LNCAP (cell line): ENCODE results near the gene GRM1.

Experiments
- TF ChIP-seq, protein P1 (sequence below): fragments of 450-650 bp; IDR thresholded peaks from 2 replicates; pipeline ENCODE4 v1.5.1; 2017; ENCODE audit warnings: mild to moderate bottlenecking

GRM1 gene

DNA sequence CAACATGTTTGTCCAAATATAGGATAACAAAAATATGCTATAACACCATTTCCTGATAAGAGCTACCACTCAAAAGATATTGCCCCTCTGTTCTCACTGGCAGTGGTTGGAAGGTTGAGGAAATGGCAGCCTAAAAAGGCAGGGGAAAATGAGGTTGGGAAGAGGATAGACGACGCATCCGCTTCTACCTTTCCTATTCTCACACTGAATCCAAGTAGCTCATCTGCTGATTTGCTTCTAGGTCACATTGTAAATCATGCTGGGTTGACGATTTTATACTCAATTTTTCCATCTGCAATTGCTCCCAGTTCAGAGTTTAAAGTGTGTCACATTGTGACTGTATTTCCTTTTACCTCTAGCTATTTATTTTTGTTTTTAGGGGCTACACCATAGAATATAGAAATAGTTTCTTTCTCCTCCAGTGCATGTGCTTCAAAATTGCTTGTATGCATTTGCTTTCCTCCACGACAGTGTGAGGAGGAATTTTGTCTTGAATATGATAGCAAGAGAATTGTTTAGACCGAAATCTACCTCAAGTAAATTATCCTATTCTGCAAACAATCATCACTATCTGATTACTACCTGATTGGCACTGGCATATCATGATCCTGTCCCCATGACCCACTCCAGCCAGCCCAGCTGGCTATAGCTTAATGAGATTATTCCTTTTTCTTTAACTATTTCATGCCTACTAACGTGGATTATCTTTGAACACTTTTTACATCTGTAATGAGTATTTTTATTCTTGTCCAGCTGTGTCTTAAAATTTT is 335.2 kb downstream of the GRM1 start:
- TF ChIP-seq, protein P1, sequence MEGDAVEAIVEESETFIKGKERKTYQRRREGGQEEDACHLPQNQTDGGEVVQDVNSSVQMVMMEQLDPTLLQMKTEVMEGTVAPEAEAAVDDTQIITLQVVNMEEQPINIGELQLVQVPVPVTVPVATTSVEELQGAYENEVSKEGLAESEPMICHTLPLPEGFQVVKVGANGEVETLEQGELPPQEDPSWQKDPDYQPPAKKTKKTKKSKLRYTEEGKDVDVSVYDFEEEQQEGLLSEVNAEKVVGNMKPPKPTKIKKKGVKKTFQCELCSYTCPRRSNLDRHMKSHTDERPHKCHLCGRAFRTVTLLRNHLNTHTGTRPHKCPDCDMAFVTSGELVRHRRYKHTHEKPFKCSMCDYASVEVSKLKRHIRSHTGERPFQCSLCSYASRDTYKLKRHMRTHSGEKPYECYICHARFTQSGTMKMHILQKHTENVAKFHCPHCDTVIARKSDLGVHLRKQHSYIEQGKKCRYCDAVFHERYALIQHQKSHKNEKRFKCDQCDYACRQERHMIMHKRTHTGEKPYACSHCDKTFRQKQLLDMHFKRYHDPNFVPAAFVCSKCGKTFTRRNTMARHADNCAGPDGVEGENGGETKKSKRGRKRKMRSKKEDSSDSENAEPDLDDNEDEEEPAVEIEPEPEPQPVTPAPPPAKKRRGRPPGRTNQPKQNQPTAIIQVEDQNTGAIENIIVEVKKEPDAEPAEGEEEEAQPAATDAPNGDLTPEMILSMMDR: no peak

DNA sequence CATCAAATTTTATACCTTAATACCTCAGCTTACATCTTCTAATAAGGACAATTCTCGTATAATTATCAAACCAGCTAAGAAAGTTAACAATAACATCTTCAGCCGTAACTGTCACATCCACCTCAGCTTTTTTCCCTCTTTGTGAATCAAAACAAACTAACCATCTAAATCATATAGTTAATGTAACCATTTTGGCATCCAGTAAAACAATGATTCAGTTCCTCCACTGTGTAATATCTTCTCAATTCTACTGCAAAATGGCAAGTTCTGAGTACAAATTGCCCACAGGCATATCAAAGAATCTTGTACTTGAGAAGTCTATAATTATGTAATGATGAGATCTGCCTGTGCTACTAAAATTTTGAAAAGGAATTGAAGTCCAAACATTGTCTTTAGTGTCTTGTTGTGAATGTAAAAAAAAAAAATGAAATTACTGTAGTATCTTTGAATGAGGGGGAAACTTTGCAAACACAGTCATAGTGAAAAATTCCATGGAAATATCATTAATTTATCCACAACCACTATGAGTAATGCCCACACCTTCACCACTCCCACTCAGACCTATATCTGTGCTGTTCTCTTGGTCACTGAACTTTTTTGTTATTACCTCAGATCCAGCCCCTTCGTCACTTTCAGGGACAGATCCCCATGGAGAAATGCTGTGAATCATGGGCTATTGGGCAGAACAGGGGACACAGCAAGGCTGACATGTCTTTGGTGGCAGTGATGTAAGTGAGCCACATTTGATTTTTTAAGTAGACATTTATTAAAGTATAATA is 336.1 kb downstream of the GRM1 start:
- TF ChIP-seq, protein P1: no peak

DNA sequence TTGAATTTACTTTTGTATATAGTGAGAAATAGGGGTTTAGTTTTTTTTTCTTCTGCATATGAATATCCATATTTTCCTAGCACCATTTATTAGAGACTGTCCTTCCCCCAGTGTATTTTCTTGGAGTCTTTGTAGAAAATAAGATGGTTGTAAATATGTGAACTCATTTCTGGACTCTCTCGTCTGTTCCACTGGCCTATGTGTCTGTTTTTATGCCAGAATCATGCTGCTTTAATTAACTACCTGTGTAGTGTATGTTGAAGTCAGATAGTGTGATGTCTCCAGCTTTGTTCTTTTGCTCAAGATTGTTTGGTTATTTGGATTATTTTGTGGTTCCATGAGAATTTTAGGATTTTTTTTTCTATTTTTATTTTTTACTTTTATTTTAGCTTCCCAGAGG is 338.2 kb downstream of the GRM1 start:
- TF ChIP-seq, protein P1: no peak

DNA sequence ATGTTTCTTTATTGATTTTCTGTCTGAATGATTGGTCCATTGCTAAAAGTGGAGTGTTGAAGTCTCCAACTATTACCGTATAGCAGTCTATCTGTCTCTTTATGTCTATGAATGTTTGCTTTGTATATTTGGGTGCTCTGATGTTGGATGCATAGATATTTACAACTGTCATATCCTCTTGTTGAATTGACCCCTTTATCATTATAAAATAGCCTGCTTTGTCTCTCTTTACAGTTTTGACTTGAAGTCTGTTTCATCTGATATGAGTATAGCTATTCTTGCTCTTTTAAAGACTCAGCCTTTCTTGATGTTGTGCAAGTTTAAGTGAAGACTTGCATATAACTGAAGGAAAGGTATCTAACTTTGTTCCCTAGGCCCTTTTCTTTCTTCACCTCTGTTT is 341.0 kb downstream of the GRM1 start:
- TF ChIP-seq, protein P1: no peak

DNA sequence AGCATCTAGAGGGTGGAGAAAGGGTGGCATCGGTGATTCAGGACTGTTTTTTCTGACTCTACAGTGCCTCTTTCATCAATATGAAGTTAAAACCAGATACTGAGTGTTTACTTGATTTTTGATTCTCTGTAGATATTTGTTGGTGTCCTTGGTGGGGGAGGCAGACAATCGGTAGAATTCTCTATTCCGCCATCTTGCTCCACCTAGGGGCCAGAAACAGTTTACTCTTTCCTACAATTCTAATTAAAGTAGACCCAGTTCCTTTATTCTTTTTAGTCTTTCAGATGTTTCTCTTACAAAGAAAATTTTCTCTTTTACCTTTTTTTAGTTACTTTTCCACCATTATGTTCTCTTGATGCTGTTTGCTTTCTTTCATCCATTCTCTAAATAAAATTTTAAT is 352.6 kb downstream of the GRM1 start:
- TF ChIP-seq, protein P1: peak; percentile 53; the same call in 1 of the 2 replicates

DNA sequence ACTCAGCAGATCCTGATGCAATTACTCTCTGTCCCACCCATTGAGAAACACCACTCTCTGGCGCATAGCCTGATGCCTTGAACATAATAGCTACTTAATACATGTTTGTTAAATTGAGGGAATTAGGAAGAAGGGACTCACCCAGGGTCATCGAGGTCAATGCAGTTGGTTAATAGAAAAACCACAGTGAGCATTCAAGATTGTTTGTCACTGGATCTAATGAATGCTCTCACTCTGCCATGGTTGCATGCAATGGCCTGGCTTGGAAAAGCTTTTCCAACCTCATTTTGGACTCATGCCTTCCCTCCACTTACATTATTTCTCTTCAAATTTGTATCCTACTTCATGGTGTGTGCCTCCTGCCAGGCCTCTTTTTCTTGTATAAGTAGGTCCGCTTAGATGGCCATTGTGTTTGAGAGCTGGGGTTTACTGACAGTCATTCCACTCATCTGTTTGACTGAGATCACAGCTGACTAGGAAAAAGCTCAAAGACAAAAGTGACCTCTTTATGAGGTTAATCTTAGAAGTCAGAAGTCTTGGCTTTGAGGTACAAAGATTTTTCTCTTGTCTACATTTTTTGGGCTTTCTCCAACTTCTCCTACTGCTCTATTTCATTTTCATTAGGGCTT is 360.0 kb downstream of the GRM1 start:
- TF ChIP-seq, protein P1: no peak

DNA sequence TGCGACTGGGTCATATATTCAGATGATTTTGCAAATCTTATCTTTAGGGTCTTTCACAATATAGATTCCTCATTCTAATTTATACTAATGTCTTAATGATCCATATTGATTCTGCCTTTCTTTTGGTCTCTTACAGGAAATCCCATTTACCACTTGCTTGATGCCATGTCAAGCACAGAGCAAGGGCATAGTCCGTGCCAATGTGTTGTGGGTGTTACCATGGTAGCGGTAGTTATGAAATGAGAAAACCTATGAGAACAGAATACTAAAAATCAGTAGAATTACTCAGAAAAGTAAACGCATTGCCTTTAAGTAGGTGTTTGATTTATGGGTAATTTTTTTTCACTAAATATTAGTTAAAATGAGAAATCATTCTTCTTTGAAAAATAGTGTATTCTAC is 360.9 kb downstream of the GRM1 start:
- TF ChIP-seq, protein P1: no peak
